K562 (cell line): ENCODE data around the gene INPP1. TPM values are rescaled to one million over a fixed set of nuclear protein-coding genes. Genes with fewer than 3 reads are reported as not detected.

Experiments
- BHLHE40 ChIP-seq: IDR thresholded peaks from 2 replicates; pipeline ENCODE4 v1.6.1; 2011; ENCODE audit warnings: low read length, improper control_type of control experiment
- BRD4 ChIP-seq: fragments of 200-600 bp; sonication (generic); IDR thresholded peaks from 2 replicates; pipeline ENCODE4 v1.6.1; 2017; ENCODE audit warnings: inconsistent platforms
- ESRRB ChIP-seq: fragments of 250-450 bp; sonication (Bioruptor Pico); IDR thresholded peaks from 2 replicates; pipeline ENCODE4 v1.5.0; 2020; ENCODE audit warnings: mild to moderate bottlenecking, moderate library complexity, borderline replicate concordance
- GTF2E2 ChIP-seq: fragments of 200-800 bp; sonication (Bioruptor generic); IDR thresholded peaks from 2 replicates; pipeline ENCODE4 v1.6.1; 2016; ENCODE audit warnings: missing genetic modification characterization, missing compliant biosample characterization
- NCOA4 ChIP-seq: fragments of 450-650 bp; IDR thresholded peaks from 2 replicates; pipeline ENCODE4 v1.6.1; 2018; ENCODE audit warnings: mild to moderate bottlenecking; ENCODE audit not compliant: partially characterized antibody
- NR1H2 ChIP-seq: sonication (generic); formaldehyde crosslinking; IDR thresholded peaks from 2 replicates; pipeline ENCODE4 v1.4.0; 2020; ENCODE audit warnings: mild to moderate bottlenecking, missing genetic modification reagents
- NRF1 ChIP-seq, 2 experiments: fragments of 450-650 bp; IDR thresholded peaks in 1 of 2; conservative IDR thresholded peaks in 1 of 2; 2 replicates each; pipeline ENCODE4 v1.6.1; 2014; ENCODE audit warnings: mild to moderate bottlenecking in 2 of 2
- PCBP2 ChIP-seq: fragments of 200-400 bp; formaldehyde crosslinking; IDR thresholded peaks from 2 replicates; pipeline ENCODE4 v1.6.1; 2018; ENCODE audit warnings: low read length, low read depth, mild to moderate bottlenecking, moderate library complexity; ENCODE audit not compliant: poor library complexity, severe bottlenecking
- SAFB ChIP-seq: fragments of 200-400 bp; formaldehyde crosslinking; IDR thresholded peaks from 2 replicates; pipeline ENCODE4 v1.6.1; 2017; ENCODE audit warnings: low read depth, low read length, borderline replicate concordance
- SIX5 ChIP-seq, 2 experiments: IDR thresholded peaks; 2 replicates each; pipeline ENCODE4 v1.6.1; 2011; ENCODE audit warnings: low read length in 2 of 2, borderline replicate concordance in 1 of 2, low read depth in 1 of 2, mild to moderate bottlenecking in 1 of 2, moderate library complexity in 1 of 2; ENCODE audit not compliant: insufficient read depth in 1 of 2
- SPI1 ChIP-seq: IDR thresholded peaks from 2 replicates; pipeline ENCODE4 v1.6.1; 2011; ENCODE audit warnings: low read depth, low read length, control low read depth, borderline replicate concordance
- TAF1 ChIP-seq: IDR thresholded peaks from 2 replicates; pipeline ENCODE4 v1.6.1; 2011; ENCODE audit warnings: mild to moderate bottlenecking, low read length, moderate library complexity; ENCODE audit not compliant: insufficient read depth, control insufficient read depth, severe bottlenecking; ENCODE audit errors: extremely low read depth
- TSHZ1 ChIP-seq: fragments of 250-450 bp; sonication (Bioruptor Pico); IDR thresholded peaks from 2 replicates; pipeline ENCODE4 v1.4.0; 2020; ENCODE audit warnings: mild to moderate bottlenecking, moderate library complexity
- VEZF1 ChIP-seq: fragments of 200-800 bp; sonication (Bioruptor generic); IDR thresholded peaks from 2 replicates; pipeline ENCODE4 v1.6.1; 2017; ENCODE audit warnings: missing genetic modification characterization, missing compliant biosample characterization
- ZBTB9 ChIP-seq: fragments of 450-650 bp; formaldehyde crosslinking; IDR thresholded peaks from 2 replicates; pipeline ENCODE4 v1.4.0; 2020; ENCODE audit warnings: mild to moderate bottlenecking, moderate library complexity
- ZC3H4 ChIP-seq: sonication (generic); formaldehyde crosslinking; IDR thresholded peaks from 2 replicates; pipeline ENCODE4 v1.9.0; 2021; ENCODE audit warnings: missing genetic modification reagents, borderline replicate concordance
- ZFX ChIP-seq: sonication (generic); formaldehyde crosslinking; IDR thresholded peaks from 2 replicates; pipeline ENCODE4 v1.8.0; 2022; ENCODE audit warnings: mild to moderate bottlenecking, missing genetic modification reagents, moderate library complexity
- ZNF133 ChIP-seq: fragments of 250-450 bp; sonication (Bioruptor Pico); IDR thresholded peaks from 2 replicates; pipeline ENCODE4 v1.4.0; 2020; ENCODE audit warnings: mild to moderate bottlenecking
- ZNF197 ChIP-seq: fragments of 200-800 bp; sonication (Bioruptor generic); IDR thresholded peaks from 2 replicates; pipeline ENCODE4 v1.6.1; 2016; ENCODE audit warnings: low read depth, missing genetic modification characterization, missing compliant biosample characterization
- ZNF274 ChIP-seq: IDR thresholded peaks from 2 replicates; pipeline ENCODE4 v1.6.1; 2011; ENCODE audit warnings: low read depth, mild to moderate bottlenecking, low read length, moderate library complexity, borderline replicate concordance
- ZNF584 ChIP-seq: fragments of 200-800 bp; sonication (Bioruptor generic); IDR thresholded peaks from 2 replicates; pipeline ENCODE4 v1.6.1; 2016; ENCODE audit warnings: low read depth, mild to moderate bottlenecking, missing genetic modification characterization, missing compliant biosample characterization
- ZNF586 ChIP-seq: fragments of 450-650 bp; formaldehyde crosslinking; conservative IDR thresholded peaks from 2 replicates; pipeline ENCODE4 v1.4.0; 2020; ENCODE audit warnings: mild to moderate bottlenecking, moderate library complexity
- polyA plus RNA-seq, 8 experiments: library from polyadenylated mRNA; depleted of rRNA in 4 of 8; stranded (reverse) in 5 of 8; unstranded in 3 of 8; fragments of >200 nt; fragmentation: Nextera tagmentation in 2 of 8; fragmentation: Illumina TruSeq in 1 of 8; extraction: Ambion mirVana in 2 of 8; extraction: Trizol in 1 of 8; gene quantifications; 2 replicates each; pipeline versions ENCODE4 v1.2.1 to v1.2.3, GENCODE V29; 2011 to 2014; ENCODE audit warnings: inconsistent platforms in 1 of 8, missing spikeins in 1 of 8
- total RNA-seq, 7 experiments: library from RNA; depleted of rRNA in 6 of 7; stranded (reverse); fragments of >200 nt in 6 of 7; fragmentation: Illumina TruSeq in 2 of 7; extraction: Trizol in 2 of 7; gene quantifications; 2 replicates each; pipeline versions ENCODE4 v1.2.1 to v1.2.3, GENCODE V29; 2011 to 2021; ENCODE audit warnings: low replicate concordance in 1 of 7

The INPP1 gene
- total and polyA plus RNA-seq, 9 of the 15 experiments (the other 6 are each of a cell fraction or from before 2014, with no cell fraction given) = 3.7 to 11.8 (median 6.5) TPM

- TF ChIP-seq GTF2E2 (tag) = no peak
- TF ChIP-seq TAF1 = peak; percentile 11
- TF ChIP-seq BHLHE40 = no peak
- no peak for TF ChIP-seq ZBTB9 (CRISPR knock-in tag)
- no peak for TF ChIP-seq BRD4
- TF ChIP-seq ZNF274 = no peak
- TF ChIP-seq PCBP2 = no peak
- no peak for TF ChIP-seq ZNF197 (CRISPR knock-in tag)
- no peak for TF ChIP-seq TSHZ1 (CRISPR knock-in tag)
- no peak for TF ChIP-seq SIX5 (IDR thresholded peaks at IDR 0.05; ENCODE audit: borderline replicate concordance in 1 of 2, insufficient read depth in 1 of 2, low read depth in 1 of 2, low read length in 2 of 2)
- peak; percentile 60 for TF ChIP-seq ZFX (CRISPR knock-in tag)
- no peak for TF ChIP-seq ESRRB (CRISPR knock-in tag)
- TF ChIP-seq ZNF133 = no peak
- TF ChIP-seq NRF1 (conservative IDR thresholded peaks at IDR 0.05 in 1 of 2, IDR thresholded peaks at IDR 0.05 in 1 of 2) = no peak
- TF ChIP-seq VEZF1 (CRISPR knock-in tag) = peak; percentile 77
- TF ChIP-seq NR1H2 (CRISPR knock-in tag) = no peak
- no peak for TF ChIP-seq ZNF584
- no peak for TF ChIP-seq NCOA4
- no peak for TF ChIP-seq ZC3H4
- TF ChIP-seq SAFB = no peak
- peak; percentile 79 for TF ChIP-seq SPI1
- no peak for TF ChIP-seq ZNF586 (CRISPR knock-in tag)
These were observed 65.3 kb downstream of the INPP1 start (continued) for GRCh38 chr2:190408538-190409271.
